HCT116 (cell line): ENCODE measurements around the gene TMEM178A. TPM values are rescaled to one million over a fixed set of nuclear protein-coding genes. Genes with fewer than 3 reads are reported as not detected.

Experiments used
- ATAC-seq: fragments of 200-7000 bp; cut with Tn5 transposase; 2 replicates; pipeline ENCODE4 v1.9.1; 2020; ENCODE audit warnings: mild to moderate bottlenecking, moderate library complexity
- BruUV-seq: library from RNA; stranded (reverse); fragments of 400-500 nt; replicated peaks from 2 replicates; lab custom pipeline; 2021; lab: Mats Ljungman, UMichigan
- CTCF ChIA-PET: fragments of 300-600 bp; sonication (Branson Sonifier 250); formaldehyde crosslinking; loops from one replicate; lab custom pipeline; 2021; ENCODE audit warnings: antibody characterized with exemption; lab: Charles Lee
- POLR2A ChIA-PET: fragments of 300-600, 350-600 bp; sonication (Branson Sonifier 250); formaldehyde crosslinking; loops from one replicate; lab custom pipeline; 2021; ENCODE audit warnings: antibody characterized with exemption; lab: Charles Lee
- RAD21 ChIA-PET, 2 experiments: fragments of 300-600 bp; sonication (Branson Sonifier 250); formaldehyde crosslinking; loops; one replicate each; lab custom pipeline; 2023; ENCODE audit warnings: low total read pairs in 2 of 2; ENCODE audit not compliant: uncharacterized antibody in 2 of 2, unreplicated experiment in 2 of 2, low non-redundant PET in 1 of 2; lab: Charles Lee
- DNase-seq: peaks from one replicate; pipeline ENCODE4 v3.0.0-alpha.2; 2010; ENCODE audit warnings: low read depth, low spot score
- H2AFZ ChIP-seq: fragments of 200-600 bp; shearing (Covaris generic), sonication (generic); 2 replicates; pipeline ENCODE4 v1.6.1; 2017; ENCODE audit warnings: low read depth, mixed run types, mixed read lengths, antibody characterized with exemption, low read length; ENCODE audit not compliant: poor library complexity, severe bottlenecking
- H3K27ac ChIP-seq: 2 replicates; pipeline ENCODE4 v1.5.1; 2012; ENCODE audit warnings: low read depth, low read length
- H3K27me3 ChIP-seq: fragments of 200-600 bp; sonication (generic); 2 replicates; pipeline ENCODE4 v1.6.1; 2016; ENCODE audit warnings: mixed run types, low read length, mixed read lengths; ENCODE audit not compliant: insufficient read depth
- H3K36me3 ChIP-seq, 2 experiments: fragments of 200-500 bp in 1 of 2; fragments of 200-600 bp in 1 of 2; sonication (Bioruptor generic) in 1 of 2; sonication (generic) in 1 of 2; 2 replicates each; pipeline versions ENCODE4 v1.5.1 to v1.6.1; 2014 to 2016; ENCODE audit warnings: low read length in 2 of 2, inconsistent platforms in 1 of 2, mixed read lengths in 1 of 2, mixed run types in 1 of 2; ENCODE audit not compliant: insufficient read depth in 2 of 2, control insufficient read depth in 1 of 2
- H3K4me1 ChIP-seq, 2 experiments: fragments of 200-600 bp in 1 of 2; sonication (generic) in 1 of 2; 2 replicates each; pipeline versions ENCODE4 v1.5.1 to v1.6.1; 2012 to 2017; ENCODE audit warnings: low read length in 2 of 2, inconsistent platforms in 1 of 2, mild to moderate bottlenecking in 1 of 2, mixed read lengths in 1 of 2, mixed run types in 1 of 2, moderate library complexity in 1 of 2; ENCODE audit not compliant: insufficient read depth in 2 of 2, control insufficient read depth in 1 of 2
- H3K4me2 ChIP-seq: fragments of 200-600 bp; sonication (generic); 2 replicates; pipeline ENCODE4 v1.6.1; 2017; ENCODE audit warnings: mixed run types, low read length, mixed read lengths
- H3K4me3 ChIP-seq, 2 experiments: fragments of 200-600 bp in 1 of 2; sonication (generic) in 1 of 2; replicated peaks in 1 of 2; 2 replicates each; pipeline ENCODE4 v1.5.1; 2011 to 2016; ENCODE audit warnings: low read length in 2 of 2, control low read depth in 1 of 2, low read depth in 1 of 2, mild to moderate bottlenecking in 1 of 2, mixed read lengths in 1 of 2, mixed run types in 1 of 2
- H3K79me2 ChIP-seq: fragments of 200-600 bp; sonication (generic); 2 replicates; pipeline ENCODE4 v1.6.1; 2017; ENCODE audit warnings: mild to moderate bottlenecking, mixed run types, low read length, moderate library complexity, mixed read lengths; ENCODE audit not compliant: insufficient read depth
- H3K9ac ChIP-seq: fragments of 200-600 bp; sonication (generic); 2 replicates; pipeline ENCODE4 v1.6.1; 2016; ENCODE audit warnings: low read length, mixed read lengths
- H3K9me2 ChIP-seq: fragments of 200-600 bp; sonication (generic), shearing (Covaris generic); 2 replicates; pipeline ENCODE4 v1.6.1; 2017; ENCODE audit warnings: mixed run types, mild to moderate bottlenecking, moderate library complexity; ENCODE audit not compliant: insufficient read depth
- H3K9me3 ChIP-seq, 2 experiments: fragments of 200-500 bp in 1 of 2; fragments of 200-600 bp in 1 of 2; sonication (Bioruptor generic) in 1 of 2; sonication (generic) in 1 of 2; 2 replicates each; pipeline ENCODE4 v1.6.1; 2014 to 2017; ENCODE audit warnings: low read length in 2 of 2, mixed read lengths in 2 of 2, inconsistent platforms in 1 of 2, low read depth in 1 of 2, mild to moderate bottlenecking in 1 of 2, mixed run types in 1 of 2, moderate library complexity in 1 of 2; ENCODE audit not compliant: control insufficient read depth in 1 of 2, insufficient read depth in 1 of 2
- H4K20me1 ChIP-seq: fragments of 200-600 bp; sonication (generic), shearing (Covaris generic); 2 replicates; pipeline ENCODE4 v1.6.1; 2017; ENCODE audit warnings: mixed run types, mild to moderate bottlenecking, moderate library complexity; ENCODE audit not compliant: insufficient read depth
- ATF3 ChIP-seq: IDR thresholded peaks from 2 replicates; pipeline ENCODE4 v1.6.1; 2012
- CBX3 ChIP-seq: IDR thresholded peaks from 2 replicates; pipeline ENCODE4 v1.6.1; 2012; ENCODE audit warnings: low read depth
- CEBPB ChIP-seq: IDR thresholded peaks from 2 replicates; pipeline ENCODE4 v1.6.1; 2012; ENCODE audit warnings: low read depth
- ELF1 ChIP-seq: IDR thresholded peaks from 2 replicates; pipeline ENCODE4 v1.6.1; 2012; ENCODE audit warnings: low read depth, borderline replicate concordance
- MAX ChIP-seq: IDR thresholded peaks from 2 replicates; pipeline ENCODE4 v1.6.1; 2012
- POLR2AphosphoS5 ChIP-seq: IDR thresholded peaks from 2 replicates; pipeline ENCODE4 v1.6.1; 2011; ENCODE audit warnings: mild to moderate bottlenecking, low read depth, low read length, moderate library complexity
- RAD21 ChIP-seq: IDR thresholded peaks from 2 replicates; pipeline ENCODE4 v1.6.1; 2012; ENCODE audit warnings: low read depth, mild to moderate bottlenecking
- SIN3A ChIP-seq: IDR thresholded peaks from 2 replicates; pipeline ENCODE4 v1.6.1; 2012; ENCODE audit warnings: low read depth
- TCF7L2 ChIP-seq: IDR thresholded peaks from 2 replicates; pipeline ENCODE4 v1.7.0; 2011; ENCODE audit warnings: borderline replicate concordance, inconsistent platforms; ENCODE audit not compliant: insufficient read depth, insufficient read length; ENCODE audit errors: extremely low read depth
- ZFX ChIP-seq: fragments of 450-650 bp; IDR thresholded peaks from 2 replicates; pipeline ENCODE4 v1.6.1; 2017
- ZNF274 ChIP-seq: fragments of 200-500 bp; sonication (Bioruptor generic); IDR thresholded peaks from 2 replicates; pipeline ENCODE4 v1.6.1; 2014; ENCODE audit warnings: mild to moderate bottlenecking, low read depth, low read length, inconsistent platforms
- intact Hi-C: fragments of 100-400 bp; cut with micrococcal nuclease; formaldehyde crosslinking; loops from 2 replicates; pipeline ENCODE4 v1.10.0; 2022
- total RNA-seq: library from RNA; stranded (reverse); gene quantifications from one replicate; pipeline ENCODE4 v1.2.1, GENCODE V29; 2021; ENCODE audit not compliant: unreplicated experiment

TMEM178A gene
- total RNA-seq, 1 experiment from 2014 or later: 1.3 TPM

DNA sequence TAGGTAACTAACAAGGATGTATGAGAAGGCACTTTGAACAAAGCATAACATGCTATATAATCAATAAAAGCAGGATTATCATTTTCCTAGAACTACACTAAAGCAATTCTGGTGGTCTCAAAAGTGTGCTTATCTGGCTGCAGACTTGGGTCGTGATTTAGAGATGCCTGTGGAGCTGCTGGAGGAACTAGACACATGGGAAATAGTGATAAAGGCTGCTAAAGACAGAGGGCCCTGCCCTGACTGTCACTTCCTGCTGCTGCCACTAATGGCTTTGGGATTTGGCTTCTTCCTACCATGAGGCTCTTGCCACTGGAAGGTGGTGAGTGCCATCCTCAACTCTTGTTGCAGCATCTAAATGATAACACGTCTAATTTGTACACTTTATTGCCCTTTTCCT is 22.5 kb downstream of the TMEM178A start:
- Histone ChIP-seq H3K79me2 (no peaks in the 10 kb centered on the region), H3K9me3 (no peaks in the 10 kb centered on the region), H3K9me2 (no peaks in the 10 kb centered on the region), H3K27ac (no peak overlapping the region), H3K27me3 (peaks cover 15% of the 10 kb centered on the region; the same call in 1 of the 2 replicates), H3K4me2 (no peak overlapping the region), H3K36me3 (no peaks in the 10 kb centered on the region), H4K20me1 (no peaks in the 10 kb centered on the region), H3K9ac (no peak overlapping the region), H3K4me3 (no peak overlapping the region), H2AFZ (no peak overlapping the region), H3K4me1 (no peaks in the 10 kb centered on the region)
- no TSS peak for BruUV-seq
- POLR2A ChIA-PET: no interaction called here
- TF ChIP-seq POLR2AphosphoS5: no peak
- no peak for TF ChIP-seq CEBPB
- no peak for TF ChIP-seq SIN3A
- TF ChIP-seq ZNF274: no peak
- no peak for TF ChIP-seq RAD21
- TF ChIP-seq ATF3: no peak
- no peak for TF ChIP-seq TCF7L2
- TF ChIP-seq ZFX: no peak
- no peak for TF ChIP-seq ELF1
- intact Hi-C loops: no loop called here
- RAD21 ChIA-PET: no interaction called here
- ATAC-seq (no peak), DNase-seq (no peak)
- CTCF ChIA-PET: interaction anchor here (1.0 kb wide), 1 partner anchor 9 kb away, joined by 3 read pairs; no protein-coding TSS in a partner anchor

DNA sequence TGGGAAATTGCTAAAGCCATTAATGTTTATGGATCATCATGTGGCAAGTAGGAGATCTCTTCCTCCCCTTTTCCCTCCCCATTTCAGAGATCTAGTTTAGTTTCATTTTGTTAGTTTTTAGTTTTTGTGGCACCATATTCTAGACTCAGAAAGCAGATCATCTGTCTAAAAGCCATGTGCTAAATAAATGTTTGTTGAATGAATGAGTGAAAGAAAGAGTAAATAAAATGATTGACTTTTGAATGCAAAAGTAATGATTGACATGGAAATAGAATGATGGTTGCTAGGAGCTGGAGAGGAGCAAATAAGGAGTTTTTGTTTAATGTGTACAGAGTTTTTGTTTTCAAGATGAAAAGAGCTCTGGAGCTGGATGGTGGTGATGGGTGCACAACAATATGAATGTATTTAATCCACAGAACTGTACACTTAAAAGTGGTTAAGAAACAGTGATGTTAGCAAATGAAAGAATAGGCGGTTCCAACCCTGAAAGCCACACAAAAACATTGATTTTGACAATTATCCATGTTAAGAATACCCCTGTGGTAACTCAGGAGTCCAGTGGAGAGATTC is 23.6 kb downstream of the TMEM178A start:
- BruUV-seq: no TSS peak
- Histone ChIP-seq H3K4me1 (no peaks in the 10 kb centered on the region), H3K4me2 (no peak overlapping the region), H3K9me3 (no peaks in the 10 kb centered on the region), H3K9ac (no peak overlapping the region), H4K20me1 (no peaks in the 10 kb centered on the region), H3K27me3 (peaks cover 13% of the 10 kb centered on the region; the same call in 1 of the 2 replicates), H2AFZ (no peak overlapping the region), H3K79me2 (no peaks in the 10 kb centered on the region), H3K9me2 (no peaks in the 10 kb centered on the region), H3K4me3 (no peak overlapping the region), H3K36me3 (no peaks in the 10 kb centered on the region), H3K27ac (no peak overlapping the region)
- RAD21 ChIA-PET: no interaction called here
- intact Hi-C loops: no loop called here
- POLR2A ChIA-PET: no interaction called here
- ATAC-seq (no peak), DNase-seq (no peak)
- CTCF ChIA-PET: no interaction called here
- TF ChIP-seq CBX3: no peak
- no peak for TF ChIP-seq MAX
- no peak for TF ChIP-seq ATF3
